Gastroesophageal sphincter (tissue), 4 donors: ENCODE measurements around the gene MICAL1. TPM values are rescaled to one million over a fixed set of nuclear protein-coding genes. Genes with fewer than 3 reads are reported as not detected.

Experiments
- ATAC-seq: fragments of 150-250 bp; one replicate; pipeline ENCODE4 v1.9.1; 2016; ENCODE audit warnings: mild to moderate bottlenecking, moderate library complexity
- H3K27ac ChIP-seq, 4 donors: fragments of 200-600 bp; sonication (generic) in 3 of 4; 1 replicate in 3 of 4; 2 replicates in 1 of 4; pipeline ENCODE4 v1.5.1; 2016 to 2019
- H3K27me3 ChIP-seq: fragments of 200-600 bp; sonication (generic); one replicate; pipeline ENCODE4 v1.5.1; 2019
- H3K36me3 ChIP-seq, 2 donors: fragments of 200-600 bp; sonication (generic); one replicate each; pipeline ENCODE4 v1.5.1; 2019; ENCODE audit warnings: control low read depth in 1 of 2
- H3K4me1 ChIP-seq, 3 donors: fragments of 200-600 bp; sonication (generic); 1 replicate in 2 of 3; 2 replicates in 1 of 3; pipeline ENCODE4 v1.5.1; 2016 to 2019; ENCODE audit warnings: control low read depth in 2 of 3
- H3K4me3 ChIP-seq, 2 donors: fragments of 200-600 bp; sonication (generic); one replicate each; pipeline ENCODE4 v1.5.1; 2019; ENCODE audit warnings: mild to moderate bottlenecking in 1 of 2, moderate library complexity in 1 of 2
- H3K9me3 ChIP-seq, 3 donors: fragments of 200-600 bp; sonication (generic); one replicate each; pipeline ENCODE4 v1.5.1; 2017 to 2019; ENCODE audit warnings: control low read depth in 2 of 3
- EP300 ChIP-seq: sonication (generic); formaldehyde crosslinking; IDR thresholded peaks from one replicate; pipeline ENCODE4 v1.6.1; 2017; ENCODE audit warnings: antibody characterized with exemption, mild to moderate bottlenecking
- POLR2A ChIP-seq, 2 donors: fragments of 450-650 bp; IDR thresholded peaks; one replicate each; pipeline ENCODE4 v1.6.1; 2017; ENCODE audit warnings: antibody characterized with exemption in 2 of 2, mild to moderate bottlenecking in 2 of 2, moderate library complexity in 1 of 2
- POLR2AphosphoS5 ChIP-seq: sonication (generic); formaldehyde crosslinking; IDR thresholded peaks from one replicate; pipeline ENCODE4 v1.6.1; 2017; ENCODE audit warnings: antibody characterized with exemption
- WGBS, 2 donors: methylation state at CpG; one replicate each; pipeline ENCODE4 v1.1.5; 2018; ENCODE audit warnings: low coverage in 1 of 2; 5-methylcytosine and 5-hydroxymethylcytosine counted together
- total RNA-seq, 4 donors: library from RNA; depleted of rRNA; stranded (reverse); fragments of >200 nt; gene quantifications; one replicate each; pipeline ENCODE4 v1.1.0, GENCODE V29; 2016
- TF ChIP-seq, protein P1 (sequence below), 4 experiments: fragments of 200-600 bp in 2 of 4; fragments of 450-650 bp in 2 of 4; sonication (generic) in 1 of 4; IDR thresholded peaks; one replicate each; pipeline ENCODE4 v1.5.1; 2017 to 2019; ENCODE audit warnings: antibody characterized with exemption in 4 of 4, mild to moderate bottlenecking in 2 of 4, moderate library complexity in 2 of 4

MICAL1 gene
- total RNA-seq, 4 donors from 2014 or later, result 13.6 to 26.8 (median 20.9) TPM

DNA sequence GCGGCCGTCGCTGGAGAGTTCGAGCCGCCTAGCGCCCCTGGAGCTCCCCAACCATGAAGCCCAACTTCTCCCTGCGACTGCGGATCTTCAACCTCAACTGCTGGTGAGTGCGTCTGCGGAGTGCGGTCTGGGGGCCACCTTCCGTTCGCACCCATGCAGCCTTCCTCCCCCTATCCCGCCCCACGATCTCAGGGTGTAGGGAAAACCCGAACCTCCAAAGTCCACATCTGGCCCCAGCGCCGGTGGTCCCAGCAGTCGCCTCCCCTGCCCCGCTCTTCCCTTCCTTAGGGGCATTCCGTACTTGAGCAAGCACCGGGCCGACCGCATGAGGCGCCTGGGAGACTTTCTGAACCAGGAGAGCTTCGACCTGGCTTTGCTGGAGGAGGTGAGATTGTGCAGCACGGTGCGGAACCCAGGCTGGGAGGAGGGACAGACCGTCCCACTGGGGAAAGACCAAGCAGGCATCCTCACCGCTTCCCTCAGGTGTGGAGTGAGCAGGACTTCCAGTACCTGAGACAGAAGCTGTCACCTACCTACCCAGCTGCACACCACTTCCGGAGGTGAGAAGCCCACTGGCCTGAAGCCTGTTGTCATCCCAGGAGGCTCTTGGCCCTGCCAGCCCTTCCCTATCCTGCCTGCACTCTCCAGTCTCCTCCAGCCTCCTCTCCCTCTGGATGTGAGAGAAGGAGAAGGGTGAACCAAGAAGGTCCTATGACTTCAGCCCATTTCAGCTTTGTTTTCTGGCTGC, 14.3 kb downstream of the MICAL1 start:
- peak overlapping the region; percentile 78 to 86 for H3K4me3 ChIP-seq
- peaks cover 0 to 38% of the 10 kb centered on the region in 2 donors for H3K36me3 ChIP-seq
- no peaks in the 10 kb centered on the region for H3K9me3 ChIP-seq
- peak; percentile 17 for ATAC-seq
- WGBS, 2 donors, result 33% methylated on average over 1 of the region's 31 CpGs; no CpG with 5 or more reads in 1 of the 2 donors
- TF ChIP-seq POLR2AphosphoS5 (no peak), EP300 (no peak), POLR2A (IDR thresholded peaks at IDR 0.05) (no peak)
- TF ChIP-seq, protein P1, sequence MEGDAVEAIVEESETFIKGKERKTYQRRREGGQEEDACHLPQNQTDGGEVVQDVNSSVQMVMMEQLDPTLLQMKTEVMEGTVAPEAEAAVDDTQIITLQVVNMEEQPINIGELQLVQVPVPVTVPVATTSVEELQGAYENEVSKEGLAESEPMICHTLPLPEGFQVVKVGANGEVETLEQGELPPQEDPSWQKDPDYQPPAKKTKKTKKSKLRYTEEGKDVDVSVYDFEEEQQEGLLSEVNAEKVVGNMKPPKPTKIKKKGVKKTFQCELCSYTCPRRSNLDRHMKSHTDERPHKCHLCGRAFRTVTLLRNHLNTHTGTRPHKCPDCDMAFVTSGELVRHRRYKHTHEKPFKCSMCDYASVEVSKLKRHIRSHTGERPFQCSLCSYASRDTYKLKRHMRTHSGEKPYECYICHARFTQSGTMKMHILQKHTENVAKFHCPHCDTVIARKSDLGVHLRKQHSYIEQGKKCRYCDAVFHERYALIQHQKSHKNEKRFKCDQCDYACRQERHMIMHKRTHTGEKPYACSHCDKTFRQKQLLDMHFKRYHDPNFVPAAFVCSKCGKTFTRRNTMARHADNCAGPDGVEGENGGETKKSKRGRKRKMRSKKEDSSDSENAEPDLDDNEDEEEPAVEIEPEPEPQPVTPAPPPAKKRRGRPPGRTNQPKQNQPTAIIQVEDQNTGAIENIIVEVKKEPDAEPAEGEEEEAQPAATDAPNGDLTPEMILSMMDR (IDR thresholded peaks at IDR 0.05), result peak in 2 of 4 experiments; percentile 12 to 39
- peaks cover 0 to 34% (median 19%) of the 10 kb centered on the region in 3 donors for H3K4me1 ChIP-seq
- no peaks in the 10 kb centered on the region for H3K27me3 ChIP-seq
- H3K27ac ChIP-seq, result peak overlapping the region; percentile 27 to 92 (median 81)

DNA sequence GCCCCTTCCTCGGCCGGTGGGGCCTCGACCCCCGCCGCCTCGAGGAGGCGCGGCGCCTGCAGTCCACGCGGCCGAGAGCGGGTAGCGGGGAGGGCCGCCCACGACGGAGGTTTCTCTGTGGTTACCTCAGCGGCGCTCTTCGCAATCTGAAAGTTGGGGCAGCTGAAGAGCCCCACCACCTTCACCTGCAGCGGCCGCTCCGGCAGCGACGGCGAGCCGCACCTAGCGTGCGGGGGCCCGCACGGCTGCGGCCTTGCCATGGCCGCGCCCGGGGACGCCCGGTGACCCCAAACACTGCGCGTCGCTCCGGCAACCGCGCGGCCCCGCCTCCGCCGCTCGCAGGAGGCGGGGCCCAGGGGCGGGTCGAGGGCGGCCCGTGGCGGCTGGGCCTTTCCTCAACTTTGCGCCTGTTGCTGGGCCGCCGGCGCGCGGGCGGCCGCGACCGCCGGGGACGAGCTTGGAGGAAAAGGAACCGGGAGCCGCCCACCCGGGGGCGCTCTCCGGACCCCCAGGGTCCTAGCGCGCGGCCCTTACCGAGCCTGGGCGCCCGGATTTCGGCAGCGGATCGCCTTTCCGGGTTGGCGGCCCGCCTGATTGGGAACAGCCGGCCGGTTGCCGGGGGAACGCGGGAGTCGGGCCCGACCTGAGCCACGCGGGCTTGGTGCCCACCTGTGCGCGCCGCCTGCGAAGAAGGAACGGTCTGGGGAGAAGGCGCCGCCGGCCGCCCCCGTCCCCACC, 15.1 kb downstream of the MICAL1 start, which contains the start of the genes PPIL6 and SMPD2:
Gene PPIL6 (minus strand): TSS at position 298 of the 738 bp plus-strand sequence. CDS start 38 bp downstream, at position 260.
Gene SMPD2 (plus strand): TSS at position 394 of the 738 bp plus-strand sequence. CDS start 398 bp downstream, outside the sequence.
- Histone ChIP-seq H3K36me3 (peaks cover 0 to 31% of the 10 kb centered on the region in 2 donors), H3K4me1 (peaks cover 0 to 34% (median 19%) of the 10 kb centered on the region in 3 donors), H3K27me3 (no peaks in the 10 kb centered on the region), H3K9me3 (no peaks in the 10 kb centered on the region), H3K27ac (peak within 1 kb of the TSS; percentile 27 to 92 (median 81)), H3K4me3 (peak within 1 kb of the TSS; percentile 78 to 86)
- TF ChIP-seq POLR2AphosphoS5 (peak; percentile 44), EP300 (no peak), POLR2A (IDR thresholded peaks at IDR 0.05) (peak; percentile 38 to 40)
- TF ChIP-seq, protein P1 (IDR thresholded peaks at IDR 0.05), result peak in 3 of 4 experiments; percentile 27 to 49 (median 43)
- whole genome bisulfite sequencing, 2 donors, result no CpG with 5 or more reads among the region's 102 CpGs
- ATAC-seq, result peak; percentile 96

DNA sequence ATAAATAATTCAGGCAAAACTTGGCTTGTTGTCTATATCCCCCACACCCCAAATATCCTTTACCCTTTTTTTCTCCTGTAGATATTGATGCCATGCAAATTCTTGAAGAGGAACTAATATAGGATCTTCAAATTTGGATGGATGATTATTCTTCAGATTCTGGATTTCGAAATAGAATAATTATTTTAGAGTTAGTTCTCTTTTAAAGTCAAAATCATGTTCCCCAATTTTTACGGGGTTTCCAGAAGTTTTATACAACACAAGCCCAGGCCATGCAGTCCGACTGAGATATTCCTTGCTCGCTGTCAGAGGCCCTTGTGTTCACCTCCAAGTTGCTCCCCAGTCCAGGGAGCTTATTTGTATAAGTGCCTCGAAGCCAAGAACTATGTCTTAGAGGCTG, 19.5 kb downstream of the MICAL1 start:
- Histone ChIP-seq H3K4me1 (peaks cover 0 to 14% (median 9%) of the 10 kb centered on the region in 3 donors), H3K9me3 (no peaks in the 10 kb centered on the region), H3K27me3 (no peaks in the 10 kb centered on the region), H3K27ac (no peak overlapping the region), H3K36me3 (no peaks in the 10 kb centered on the region), H3K4me3 (no peak overlapping the region)
- no peak for TF ChIP-seq POLR2A (IDR thresholded peaks at IDR 0.05)
- TF ChIP-seq EP300, result no peak
- TF ChIP-seq POLR2AphosphoS5, result no peak
- TF ChIP-seq, protein P1 (IDR thresholded peaks at IDR 0.05), result no peak
- no peak for ATAC-seq
- 81 to 97% methylated on average over 3 to 5 of the region's 5 CpGs for WGBS, 2 donors

DNA sequence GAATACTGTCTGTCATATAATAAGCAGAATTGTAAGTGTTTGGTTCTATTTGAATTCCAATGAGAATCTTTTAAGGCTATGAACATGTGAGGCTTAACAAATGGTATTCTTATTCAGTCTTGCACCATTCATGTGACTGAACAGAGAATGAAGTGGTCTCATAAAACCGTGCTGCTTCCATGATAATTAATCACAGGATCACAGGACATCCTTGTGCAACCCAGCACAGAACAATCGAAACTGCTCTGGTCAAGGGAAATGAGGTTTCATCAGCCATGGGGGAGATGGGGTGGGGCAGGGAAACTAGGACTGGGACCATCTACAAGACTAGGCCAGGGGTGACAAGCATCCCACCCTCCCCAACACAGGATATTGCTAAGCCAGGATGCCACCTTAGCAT, 21.1 kb downstream of the MICAL1 start:
- Histone ChIP-seq H3K4me3 (no peak overlapping the region), H3K4me1 (peaks cover 0 to 8% (median 4%) of the 10 kb centered on the region in 3 donors), H3K36me3 (no peaks in the 10 kb centered on the region), H3K27ac (no peak overlapping the region), H3K27me3 (no peaks in the 10 kb centered on the region), H3K9me3 (no peaks in the 10 kb centered on the region)
- ATAC-seq, result no peak
- WGBS, 2 donors, result 73% methylated on average over 2 of the region's 2 CpGs; no CpG with 5 or more reads in 1 of the 2 donors
- TF ChIP-seq EP300, result no peak
- TF ChIP-seq, protein P1 (IDR thresholded peaks at IDR 0.05), result no peak
- TF ChIP-seq POLR2AphosphoS5, result no peak
- TF ChIP-seq POLR2A (IDR thresholded peaks at IDR 0.05), result no peak
